MM.1S (cell line): ENCODE data around the gene IRGQ.

Experiments used
- DNase-seq: peaks from one replicate; pipeline ENCODE4 v3.0.0-alpha.2; 2015
- H2AFZ ChIP-seq: fragments of 300-600 bp; sonication (generic); 2 replicates; pipeline ENCODE4 v1.6.0; 2016; ENCODE audit warnings: antibody characterized with exemption, low read length
- H3F3A ChIP-seq: fragments of 300-600 bp; sonication (generic); 2 replicates; pipeline ENCODE4 v1.6.1; 2016; ENCODE audit warnings: mild to moderate bottlenecking, antibody characterized with exemption, low read length, moderate library complexity, mixed read lengths; ENCODE audit not compliant: insufficient read depth
- H3K27ac ChIP-seq: fragments of 300-600 bp; sonication (generic); 2 replicates; pipeline ENCODE4 v1.5.1; 2016; ENCODE audit warnings: mild to moderate bottlenecking, low read length
- H3K27me3 ChIP-seq: fragments of 300-600 bp; sonication (generic); replicated peaks from 2 replicates; pipeline ENCODE4 v1.6.0; 2016; ENCODE audit warnings: low read length; ENCODE audit not compliant: insufficient read depth
- H3K36me3 ChIP-seq: fragments of 300-600 bp; sonication (generic); replicated peaks from 2 replicates; pipeline ENCODE4 v1.6.1; 2016; ENCODE audit warnings: mild to moderate bottlenecking, low read length, mixed read lengths; ENCODE audit not compliant: insufficient read depth
- H3K4me1 ChIP-seq: fragments of 300-600 bp; sonication (generic); 2 replicates; pipeline ENCODE4 v1.6.1; 2016; ENCODE audit warnings: low read length, mixed read lengths
- H3K4me2 ChIP-seq: fragments of 300-600 bp; sonication (generic); 2 replicates; pipeline ENCODE4 v1.6.0; 2016; ENCODE audit warnings: low read depth, low read length
- H3K4me3 ChIP-seq: fragments of 300-600 bp; sonication (generic); 2 replicates; pipeline ENCODE4 v1.5.1; 2016; ENCODE audit warnings: low read length, mixed read lengths
- H3K79me2 ChIP-seq: fragments of 300-600 bp; sonication (generic); 2 replicates; pipeline ENCODE4 v1.6.1; 2016; ENCODE audit warnings: mixed run types, low read length, mixed read lengths
- H3K9ac ChIP-seq: fragments of 300-600 bp; sonication (generic); 2 replicates; pipeline ENCODE4 v1.6.1; 2016; ENCODE audit warnings: low read length, mixed read lengths
- H3K9me2 ChIP-seq: fragments of 300-600 bp; sonication (generic); replicated peaks from 2 replicates; pipeline ENCODE4 v1.6.1; 2016; ENCODE audit warnings: mild to moderate bottlenecking, low read length, mixed read lengths; ENCODE audit not compliant: insufficient read depth
- H3K9me3 ChIP-seq: fragments of 300-600 bp; sonication (generic); replicated peaks from 2 replicates; pipeline ENCODE4 v1.6.1; 2016; ENCODE audit warnings: mild to moderate bottlenecking, low read length, mixed read lengths; ENCODE audit not compliant: insufficient read depth
- H4K20me1 ChIP-seq: fragments of 300-600 bp; sonication (generic); 2 replicates; pipeline ENCODE4 v1.6.1; 2016; ENCODE audit warnings: mild to moderate bottlenecking, low read length, moderate library complexity, mixed read lengths; ENCODE audit not compliant: insufficient read depth
- CTCF ChIP-seq: fragments of 300-600 bp; sonication (generic); IDR thresholded peaks from 2 replicates; pipeline ENCODE4 v1.5.1; 2016; ENCODE audit warnings: antibody characterized with exemption, low read length, mixed read lengths
- EZH2 ChIP-seq: fragments of 300-600 bp; sonication (generic); optimal IDR thresholded peaks from 2 replicates; pipeline ENCODE3; 2017; ENCODE audit warnings: low read depth, mild to moderate bottlenecking, antibody characterized with exemption, low read length, mixed read lengths
- EZH2phosphoT487 ChIP-seq: fragments of 300-600 bp; sonication (generic); IDR thresholded peaks from 2 replicates; pipeline ENCODE4 v1.6.1; 2018; ENCODE audit warnings: antibody characterized with exemption, low read length

Gene IRGQ

GRCh38 chr19:43562226-43562697 is 33.7 kb downstream of the IRGQ start:
- no peak for DNase-seq
- H3K9me3 ChIP-seq = no peaks in the 10 kb centered on the region
- H3K4me1 ChIP-seq = no peaks in the 10 kb centered on the region
- H3K27ac ChIP-seq = no peak overlapping the region
- no peaks in the 10 kb centered on the region for H3K79me2 ChIP-seq
- no peaks in the 10 kb centered on the region for H3K9me2 ChIP-seq
- no peaks in the 10 kb centered on the region for H3F3A ChIP-seq
- TF ChIP-seq EZH2phosphoT487 = no peak
- TF ChIP-seq CTCF = no peak
- TF ChIP-seq EZH2 = no peak
- H3K4me3 ChIP-seq = no peak overlapping the region
- no peak overlapping the region for H3K9ac ChIP-seq
- H2AFZ ChIP-seq = no peak overlapping the region
- H3K27me3 ChIP-seq = no peaks in the 10 kb centered on the region
- H3K36me3 ChIP-seq = no peaks in the 10 kb centered on the region
- H3K4me2 ChIP-seq = no peak overlapping the region
- H4K20me1 ChIP-seq = no peaks in the 10 kb centered on the region

GRCh38 chr19:43561139-43561970 is 34.6 kb downstream of the IRGQ start:
- Histone ChIP-seq H3K4me2 (no peak overlapping the region), H3K36me3 (no peaks in the 10 kb centered on the region), H3K79me2 (no peaks in the 10 kb centered on the region), H3K4me3 (no peak overlapping the region), H2AFZ (no peak overlapping the region), H3K9me2 (no peaks in the 10 kb centered on the region), H3K27ac (no peak overlapping the region), H3F3A (no peaks in the 10 kb centered on the region), H3K9ac (no peak overlapping the region), H3K4me1 (no peaks in the 10 kb centered on the region), H4K20me1 (no peaks in the 10 kb centered on the region), H3K9me3 (no peaks in the 10 kb centered on the region), H3K27me3 (no peaks in the 10 kb centered on the region)
- TF ChIP-seq EZH2 (no peak), EZH2phosphoT487 (no peak), CTCF (no peak)
- no peak for DNase-seq

- Histone ChIP-seq H3K27me3 (no peaks in the 10 kb centered on the region), H3K9ac (no peak overlapping the region), H3K27ac (no peak overlapping the region), H4K20me1 (no peaks in the 10 kb centered on the region), H3K4me1 (no peaks in the 10 kb centered on the region), H3K9me3 (no peaks in the 10 kb centered on the region), H2AFZ (no peak overlapping the region), H3K4me2 (no peak overlapping the region), H3K79me2 (no peaks in the 10 kb centered on the region), H3K9me2 (no peaks in the 10 kb centered on the region), H3K36me3 (no peaks in the 10 kb centered on the region), H3F3A (no peaks in the 10 kb centered on the region), H3K4me3 (no peak overlapping the region)
- TF ChIP-seq EZH2 (no peak), EZH2phosphoT487 (no peak), CTCF (no peak)
- DNase-seq = no peak
These were observed 35.2 kb downstream of the IRGQ start for GRCh38 chr19:43560687-43561086.
